Caco-2 (cell line): ENCODE measurements around the gene IL5RA. TPM values are rescaled to one million over a fixed set of nuclear protein-coding genes. Genes with fewer than 3 reads are reported as not detected.

Source experiments
- BruUV-seq: library from RNA; stranded (reverse); fragments of 400-500 nt; replicated peaks from 2 replicates; lab custom pipeline; 2021; lab: Mats Ljungman, UMichigan
- CTCF ChIA-PET: fragments of 300-600 bp; sonication (Branson Sonifier 250); formaldehyde crosslinking; loops from one replicate; lab custom pipeline; 2022; ENCODE audit warnings: antibody characterized with exemption; lab: Charles Lee
- POLR2A ChIA-PET: fragments of 300-600 bp; sonication (Branson Sonifier 250); formaldehyde crosslinking; loops from one replicate; lab custom pipeline; 2022; ENCODE audit warnings: antibody characterized with exemption; lab: Charles Lee
- DNase-seq, 2 experiments: peaks; one replicate each; pipeline versions ENCODE4 v3.0.0 to v3.0.0-alpha.2; 2020 to 2022
- H3K27me3 ChIP-seq: replicated peaks from 2 replicates; pipeline ENCODE4 v1.6.0; 2011; ENCODE audit warnings: low read length; ENCODE audit not compliant: control insufficient read depth, insufficient read depth
- H3K36me3 ChIP-seq: 2 replicates; pipeline ENCODE4 v1.5.1; 2011; ENCODE audit warnings: low read length; ENCODE audit not compliant: control insufficient read depth, insufficient read depth
- H3K4me1 ChIP-seq: fragments of 250-450 bp; sonication (Bioruptor Pico); 2 replicates; pipeline ENCODE4 v1.5.1; 2020; ENCODE audit warnings: mild to moderate bottlenecking
- H3K4me3 ChIP-seq: 2 replicates; pipeline ENCODE4 v1.5.1; 2011; ENCODE audit warnings: low read depth, mild to moderate bottlenecking, control low read depth, low read length
- H3K9me3 ChIP-seq: fragments of 250-450 bp; sonication (Bioruptor Pico); 2 replicates; pipeline ENCODE4 v1.5.1; 2020; ENCODE audit warnings: mild to moderate bottlenecking, moderate library complexity
- H3K27ac Mint-ChIP-seq: one replicate; pipeline ENCODE4 v1.8.0; 2022; ENCODE audit warnings: mixed read lengths; ENCODE audit not compliant: unreplicated experiment
- H3K27me3 Mint-ChIP-seq: one replicate; pipeline ENCODE4 v1.8.0; 2022; ENCODE audit warnings: mixed read lengths; ENCODE audit not compliant: insufficient read depth, unreplicated experiment
- H3K36me3 Mint-ChIP-seq: one replicate; pipeline ENCODE4 v1.8.0; 2022; ENCODE audit warnings: mild to moderate bottlenecking, mixed read lengths; ENCODE audit not compliant: insufficient read depth, unreplicated experiment
- H3K4me1 Mint-ChIP-seq: one replicate; pipeline ENCODE4 v1.8.0; 2022; ENCODE audit warnings: low read depth, mixed read lengths; ENCODE audit not compliant: unreplicated experiment
- H3K4me3 Mint-ChIP-seq: one replicate; pipeline ENCODE4 v1.8.0; 2022; ENCODE audit warnings: mild to moderate bottlenecking, moderate library complexity, mixed read lengths; ENCODE audit not compliant: unreplicated experiment
- H3K9me3 Mint-ChIP-seq: one replicate; pipeline ENCODE4 v1.8.0; 2022; ENCODE audit warnings: mixed read lengths; ENCODE audit not compliant: unreplicated experiment
- intact Hi-C: fragments of 100-400 bp; cut with micrococcal nuclease; formaldehyde crosslinking; loops from one replicate; pipeline ENCODE4 v1.10.0; 2022; ENCODE audit not compliant: unreplicated experiment
- total RNA-seq: library from RNA; stranded (reverse); gene quantifications from 2 replicates; pipeline ENCODE4 v1.2.3, GENCODE V29; 2022
- TF ChIP-seq, protein P1 (sequence below), 2 experiments: fragments of 200-600 bp in 1 of 2; IDR thresholded peaks; 1 replicate in 1 of 2; 2 replicates in 1 of 2; pipeline versions ENCODE4 v1.5.1 to v1.8.0; 2011 to 2022; ENCODE audit warnings: antibody characterized with exemption in 1 of 2, control low read depth in 1 of 2, inconsistent platforms in 1 of 2, low read depth in 1 of 2, low read length in 1 of 2, mild to moderate bottlenecking in 1 of 2, moderate library complexity in 1 of 2; ENCODE audit not compliant: insufficient read depth in 1 of 2, severe bottlenecking in 1 of 2, unreplicated experiment in 1 of 2

IL5RA gene
- total RNA-seq, 1 experiment from 2014 or later: 0.23 TPM

DNA sequence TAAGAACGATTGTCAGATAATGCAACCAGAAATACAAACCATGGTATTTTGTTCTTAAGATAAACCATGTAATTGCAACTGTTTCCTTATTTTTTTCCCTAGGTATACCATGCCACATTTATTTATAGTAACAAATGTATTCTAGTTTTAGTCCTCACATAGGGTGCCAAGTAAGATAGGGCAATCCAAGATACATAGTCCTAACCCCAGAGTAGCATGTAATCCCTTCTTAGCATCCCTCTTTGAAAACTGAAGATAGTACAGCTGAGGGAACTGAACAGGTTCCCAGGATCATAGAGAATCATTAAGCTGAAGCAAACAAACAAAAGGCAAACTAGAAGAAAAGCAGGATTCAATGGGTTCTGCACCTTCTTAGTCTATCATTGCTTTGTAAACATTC is 41.3 kb upstream of the IL5RA start:
- no TSS peak for BruUV-seq
- H3K4me1 ChIP-seq: no peaks in the 10 kb centered on the region
- intact Hi-C loops: no loop called here
- H3K9me3 ChIP-seq: no peaks in the 10 kb centered on the region
- POLR2A ChIA-PET: no interaction called here
- no peaks in the 10 kb centered on the region for H3K36me3 ChIP-seq
- Mint-ChIP-seq H3K27me3 (no peaks in the 10 kb centered on the region), H3K4me1 (no peaks in the 10 kb centered on the region), H3K36me3 (peaks cover 77% of the 10 kb centered on the region), H3K27ac (no peak overlapping the region), H3K9me3 (no peaks in the 10 kb centered on the region), H3K4me3 (no peak overlapping the region)
- no peaks in the 10 kb centered on the region for H3K27me3 ChIP-seq
- CTCF ChIA-PET: no interaction called here
- no peak for DNase-seq
- H3K4me3 ChIP-seq: no peak overlapping the region
- TF ChIP-seq, protein P1, sequence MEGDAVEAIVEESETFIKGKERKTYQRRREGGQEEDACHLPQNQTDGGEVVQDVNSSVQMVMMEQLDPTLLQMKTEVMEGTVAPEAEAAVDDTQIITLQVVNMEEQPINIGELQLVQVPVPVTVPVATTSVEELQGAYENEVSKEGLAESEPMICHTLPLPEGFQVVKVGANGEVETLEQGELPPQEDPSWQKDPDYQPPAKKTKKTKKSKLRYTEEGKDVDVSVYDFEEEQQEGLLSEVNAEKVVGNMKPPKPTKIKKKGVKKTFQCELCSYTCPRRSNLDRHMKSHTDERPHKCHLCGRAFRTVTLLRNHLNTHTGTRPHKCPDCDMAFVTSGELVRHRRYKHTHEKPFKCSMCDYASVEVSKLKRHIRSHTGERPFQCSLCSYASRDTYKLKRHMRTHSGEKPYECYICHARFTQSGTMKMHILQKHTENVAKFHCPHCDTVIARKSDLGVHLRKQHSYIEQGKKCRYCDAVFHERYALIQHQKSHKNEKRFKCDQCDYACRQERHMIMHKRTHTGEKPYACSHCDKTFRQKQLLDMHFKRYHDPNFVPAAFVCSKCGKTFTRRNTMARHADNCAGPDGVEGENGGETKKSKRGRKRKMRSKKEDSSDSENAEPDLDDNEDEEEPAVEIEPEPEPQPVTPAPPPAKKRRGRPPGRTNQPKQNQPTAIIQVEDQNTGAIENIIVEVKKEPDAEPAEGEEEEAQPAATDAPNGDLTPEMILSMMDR (IDR thresholded peaks at IDR 0.05; ENCODE audit: insufficient read depth in 1 of 2, low read depth in 1 of 2, low read length in 1 of 2, severe bottlenecking in 1 of 2, unreplicated experiment in 1 of 2): no peak

DNA sequence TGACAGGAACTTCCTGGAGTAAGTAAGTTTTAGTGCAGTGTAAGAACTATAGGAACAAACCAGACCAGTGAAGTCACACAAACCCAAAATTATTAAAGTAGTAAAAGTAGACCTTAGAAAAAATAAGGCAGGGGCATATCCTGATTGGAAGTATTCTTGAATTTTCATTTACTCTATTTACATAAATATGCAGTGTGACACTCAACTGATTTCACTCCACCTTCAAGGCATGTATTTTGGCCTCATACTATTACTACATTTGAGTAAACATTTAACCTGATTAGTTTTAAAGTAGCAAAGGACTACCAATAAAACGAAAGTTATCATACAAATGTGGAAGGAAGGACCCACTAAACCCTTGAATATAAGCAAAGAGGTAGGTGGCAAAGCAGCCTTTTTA is 39.4 kb upstream of the IL5RA start:
- H3K4me1 ChIP-seq: no peaks in the 10 kb centered on the region
- ChIA-PET POLR2A (no interaction called here), CTCF (no interaction called here)
- Mint-ChIP-seq H3K36me3 (peaks cover 82% of the 10 kb centered on the region), H3K9me3 (no peaks in the 10 kb centered on the region), H3K4me3 (no peak overlapping the region), H3K27ac (no peak overlapping the region), H3K4me1 (no peaks in the 10 kb centered on the region), H3K27me3 (no peaks in the 10 kb centered on the region)
- no TSS peak for BruUV-seq
- no peaks in the 10 kb centered on the region for H3K9me3 ChIP-seq
- H3K36me3 ChIP-seq: no peaks in the 10 kb centered on the region
- no peak overlapping the region for H3K4me3 ChIP-seq
- DNase-seq: no peak
- intact Hi-C loops: no loop called here
- TF ChIP-seq, protein P1 (IDR thresholded peaks at IDR 0.05; ENCODE audit: insufficient read depth in 1 of 2, low read depth in 1 of 2, low read length in 1 of 2, severe bottlenecking in 1 of 2, unreplicated experiment in 1 of 2): no peak
- H3K27me3 ChIP-seq: no peaks in the 10 kb centered on the region

- H3K27me3 ChIP-seq: no peaks in the 10 kb centered on the region
- peaks cover 1% of the 10 kb centered on the region; the same call in 1 of the 2 replicates for H3K36me3 ChIP-seq
- TF ChIP-seq, protein P1 (IDR thresholded peaks at IDR 0.05; ENCODE audit: insufficient read depth in 1 of 2, low read depth in 1 of 2, low read length in 1 of 2, severe bottlenecking in 1 of 2, unreplicated experiment in 1 of 2): no peak
- ChIA-PET CTCF (no interaction called here), POLR2A (no interaction called here)
- no peaks in the 10 kb centered on the region for H3K9me3 Mint-ChIP-seq
- no peaks in the 10 kb centered on the region for H3K4me1 Mint-ChIP-seq
- H3K4me1 ChIP-seq: no peaks in the 10 kb centered on the region
- no peaks in the 10 kb centered on the region for H3K9me3 ChIP-seq
- no peak overlapping the region for H3K4me3 ChIP-seq
- intact Hi-C loops: no loop called here
- H3K4me3 Mint-ChIP-seq: no peak overlapping the region
- peaks cover 79% of the 10 kb centered on the region for H3K36me3 Mint-ChIP-seq
- H3K27ac Mint-ChIP-seq: no peak overlapping the region
- no TSS peak for BruUV-seq
- no peaks in the 10 kb centered on the region for H3K27me3 Mint-ChIP-seq
- no peak for DNase-seq
These were observed 35.7 kb upstream of the IL5RA start for GRCh38 chr3:3145831-3146230.
